BJ (cell line): ENCODE data around the gene SCYL2. TPM values are rescaled to one million over a fixed set of nuclear protein-coding genes. Genes with fewer than 3 reads are reported as not detected.

Experiments used
- CTCF ChIA-PET: fragments of 350-600 bp; formaldehyde crosslinking; extraction: SDS; loops from one replicate; lab custom pipeline; 2021; ENCODE audit warnings: antibody characterized with exemption, inconsistent platforms; lab: Yijun Ruan, JAX
- POLR2A ChIA-PET: fragments of 300-600 bp; sonication (Branson Sonifier 250); formaldehyde crosslinking; extraction: SDS; loops from one replicate; lab custom pipeline; 2021; ENCODE audit warnings: antibody characterized with exemption; lab: Charles Lee
- DNase-seq: peaks from one replicate; pipeline ENCODE4 v3.0.0-alpha.2; 2011; ENCODE audit warnings: low read depth
- H3K27me3 ChIP-seq: 2 replicates; pipeline ENCODE4 v1.6.0; 2011; ENCODE audit warnings: low read length; ENCODE audit not compliant: control insufficient read depth, insufficient read depth
- H3K36me3 ChIP-seq: 2 replicates; pipeline ENCODE4 v1.5.1; 2011; ENCODE audit warnings: low read length; ENCODE audit not compliant: control insufficient read depth, insufficient read depth
- H3K4me3 ChIP-seq: 2 replicates; pipeline ENCODE4 v1.5.1; 2011; ENCODE audit warnings: low read depth, mild to moderate bottlenecking, control low read depth, low read length
- polyA plus RNA-seq: library from polyadenylated mRNA; depleted of rRNA; stranded (reverse); fragments of >200 nt; gene quantifications from 2 replicates; pipeline ENCODE4 v1.2.3, GENCODE V29; 2011
- TF ChIP-seq, protein P1 (sequence below): IDR thresholded peaks from 2 replicates; pipeline ENCODE4 v1.5.1; 2011; ENCODE audit warnings: low read depth, mild to moderate bottlenecking, control low read depth, inconsistent platforms, low read length, moderate library complexity; ENCODE audit not compliant: insufficient read depth

SCYL2 gene
- polyA plus RNA-seq, 1 experiment = 12.4 TPM

DNA sequence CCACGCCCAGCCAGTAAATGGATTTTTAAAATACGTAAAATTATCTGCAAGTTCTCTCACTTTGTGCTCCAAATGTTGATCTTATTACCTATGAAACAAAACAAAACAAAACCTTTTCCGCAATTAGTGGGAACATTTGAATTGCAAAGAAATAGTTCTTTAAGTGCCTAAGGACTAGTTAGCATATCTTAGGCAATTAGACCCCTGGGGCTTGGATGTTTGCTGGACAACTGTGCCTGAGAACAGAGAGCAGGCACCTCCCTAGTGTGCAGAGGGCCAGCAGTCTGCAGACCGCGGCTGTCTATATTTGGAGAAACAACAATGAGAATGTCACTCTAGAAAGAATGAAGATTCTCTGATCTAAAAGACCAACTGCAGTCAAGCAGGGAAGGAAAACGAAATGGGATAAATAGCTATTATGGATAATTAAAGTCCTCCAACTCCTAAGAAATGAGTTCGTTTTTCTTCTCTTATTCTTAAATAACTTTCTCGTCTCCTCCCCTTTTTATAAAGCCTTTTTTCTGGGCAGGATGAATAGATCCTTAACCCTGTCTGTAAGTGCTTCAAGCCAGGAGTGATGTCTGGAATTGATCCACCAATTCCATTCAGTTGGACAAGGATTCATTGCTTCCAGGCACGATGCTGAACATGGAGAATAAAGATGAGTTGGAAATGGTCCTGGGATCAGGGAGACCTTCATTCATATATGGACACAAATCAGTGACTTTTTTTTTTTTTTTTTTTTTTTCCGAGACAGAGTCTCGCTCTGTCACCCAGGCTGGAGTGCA lies 106.1 kb downstream of the SCYL2 start:
- no peak for DNase-seq
- ChIA-PET CTCF (interaction anchor here (1.1 kb wide), 1 partner anchor 88 kb away, joined by 3 read pairs; no protein-coding TSS in a partner anchor), POLR2A (no interaction called here)
- Histone ChIP-seq H3K27me3 (peaks cover 3% of the 10 kb centered on the region; the same call in 1 of the 2 replicates), H3K4me3 (no peak overlapping the region), H3K36me3 (no peaks in the 10 kb centered on the region)
- TF ChIP-seq, protein P1, sequence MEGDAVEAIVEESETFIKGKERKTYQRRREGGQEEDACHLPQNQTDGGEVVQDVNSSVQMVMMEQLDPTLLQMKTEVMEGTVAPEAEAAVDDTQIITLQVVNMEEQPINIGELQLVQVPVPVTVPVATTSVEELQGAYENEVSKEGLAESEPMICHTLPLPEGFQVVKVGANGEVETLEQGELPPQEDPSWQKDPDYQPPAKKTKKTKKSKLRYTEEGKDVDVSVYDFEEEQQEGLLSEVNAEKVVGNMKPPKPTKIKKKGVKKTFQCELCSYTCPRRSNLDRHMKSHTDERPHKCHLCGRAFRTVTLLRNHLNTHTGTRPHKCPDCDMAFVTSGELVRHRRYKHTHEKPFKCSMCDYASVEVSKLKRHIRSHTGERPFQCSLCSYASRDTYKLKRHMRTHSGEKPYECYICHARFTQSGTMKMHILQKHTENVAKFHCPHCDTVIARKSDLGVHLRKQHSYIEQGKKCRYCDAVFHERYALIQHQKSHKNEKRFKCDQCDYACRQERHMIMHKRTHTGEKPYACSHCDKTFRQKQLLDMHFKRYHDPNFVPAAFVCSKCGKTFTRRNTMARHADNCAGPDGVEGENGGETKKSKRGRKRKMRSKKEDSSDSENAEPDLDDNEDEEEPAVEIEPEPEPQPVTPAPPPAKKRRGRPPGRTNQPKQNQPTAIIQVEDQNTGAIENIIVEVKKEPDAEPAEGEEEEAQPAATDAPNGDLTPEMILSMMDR = no peak

DNA sequence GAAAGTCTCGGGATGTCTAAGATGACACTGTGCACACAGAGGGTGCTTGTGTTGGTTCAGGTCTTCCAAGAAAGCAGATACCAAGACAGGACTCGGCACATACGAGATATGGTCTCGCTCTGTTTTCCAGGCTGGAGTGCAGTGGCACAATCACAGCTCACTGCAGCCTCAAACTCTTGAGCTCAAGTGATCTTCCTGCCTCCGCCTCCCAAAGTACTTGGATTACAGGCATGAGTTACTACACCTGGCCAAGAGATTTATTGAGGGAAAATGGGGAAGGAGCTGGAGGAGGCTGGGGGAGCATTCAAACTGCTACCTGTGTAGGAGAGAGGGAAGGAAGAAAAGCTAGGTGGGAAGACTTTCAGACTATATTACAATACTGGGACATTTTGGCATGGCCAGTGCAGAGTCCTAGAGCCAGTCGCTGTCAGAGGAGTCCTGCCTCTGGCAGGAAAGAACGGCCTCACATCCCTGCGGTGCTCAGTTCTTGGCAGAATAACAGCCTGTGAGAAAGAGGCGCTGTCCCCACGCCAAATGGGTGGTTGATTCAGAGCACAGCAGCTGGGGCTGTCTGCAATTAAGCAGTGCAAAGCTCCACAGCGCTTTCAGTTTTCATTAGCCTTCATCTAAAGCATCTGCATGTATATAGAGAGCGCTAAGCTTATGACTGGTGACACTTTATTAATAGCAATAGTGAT lies 108.2 kb downstream of the SCYL2 start:
- TF ChIP-seq, protein P1 = no peak
- H3K4me3 ChIP-seq = no peak overlapping the region
- peaks cover 3% of the 10 kb centered on the region; the same call in 1 of the 2 replicates for H3K27me3 ChIP-seq
- DNase-seq = no peak
- ChIA-PET CTCF (interaction anchor here (0.7 to 1.3 kb wide), 2 partner anchors 8 to 484 kb away, joined by 3 to 4 read pairs; no protein-coding TSS in a partner anchor), POLR2A (no interaction called here)
- H3K36me3 ChIP-seq = no peaks in the 10 kb centered on the region

DNA sequence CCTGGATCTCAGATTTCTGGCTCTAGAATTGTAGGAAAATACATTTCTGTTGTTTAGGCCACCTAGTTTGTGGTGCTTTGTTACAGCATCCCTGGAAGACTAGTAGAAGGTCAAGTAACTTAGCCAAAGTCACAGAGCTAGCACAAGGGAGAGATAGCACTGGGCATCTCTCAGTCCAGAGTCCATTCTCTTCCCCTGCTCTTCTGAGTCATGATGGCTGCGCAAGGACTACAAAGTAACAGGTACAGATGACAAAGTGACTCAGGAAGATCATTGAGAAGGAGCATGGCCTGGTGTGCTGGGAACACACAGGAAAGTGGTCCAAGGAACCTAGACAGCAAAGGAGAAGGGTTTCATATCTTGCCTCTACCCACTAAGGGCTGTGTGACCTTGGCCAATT lies 109.2 kb downstream of the SCYL2 start:
- TF ChIP-seq, protein P1 = no peak
- no peak overlapping the region for H3K4me3 ChIP-seq
- DNase-seq = no peak
- ChIA-PET POLR2A (no interaction called here), CTCF (no interaction called here)
- peaks cover 3% of the 10 kb centered on the region; the same call in 1 of the 2 replicates for H3K27me3 ChIP-seq
- H3K36me3 ChIP-seq = no peaks in the 10 kb centered on the region

DNA sequence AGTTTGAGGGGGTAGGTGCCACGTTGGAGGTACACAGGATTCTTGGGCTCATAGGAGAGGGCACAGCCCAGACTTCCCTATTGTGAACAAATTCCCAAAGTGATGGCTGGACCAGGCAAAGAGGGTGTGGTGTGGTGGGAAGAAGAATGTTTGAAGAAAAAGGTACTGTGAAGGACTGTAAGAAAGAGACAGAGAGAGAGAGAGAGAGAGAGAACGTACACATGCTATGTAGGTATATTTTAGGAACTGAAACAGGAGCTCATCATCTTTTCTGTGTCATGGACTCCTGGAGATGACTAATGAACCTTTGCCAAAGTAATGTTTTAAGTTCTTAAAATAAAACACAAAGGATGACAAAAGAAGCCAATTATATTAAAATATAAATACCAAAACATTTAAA lies 114.4 kb downstream of the SCYL2 start:
- no peak for DNase-seq
- TF ChIP-seq, protein P1 = no peak
- H3K4me3 ChIP-seq = no peak overlapping the region
- no peaks in the 10 kb centered on the region for H3K36me3 ChIP-seq
- ChIA-PET POLR2A (no interaction called here), CTCF (no interaction called here)
- no peaks in the 10 kb centered on the region for H3K27me3 ChIP-seq

DNA sequence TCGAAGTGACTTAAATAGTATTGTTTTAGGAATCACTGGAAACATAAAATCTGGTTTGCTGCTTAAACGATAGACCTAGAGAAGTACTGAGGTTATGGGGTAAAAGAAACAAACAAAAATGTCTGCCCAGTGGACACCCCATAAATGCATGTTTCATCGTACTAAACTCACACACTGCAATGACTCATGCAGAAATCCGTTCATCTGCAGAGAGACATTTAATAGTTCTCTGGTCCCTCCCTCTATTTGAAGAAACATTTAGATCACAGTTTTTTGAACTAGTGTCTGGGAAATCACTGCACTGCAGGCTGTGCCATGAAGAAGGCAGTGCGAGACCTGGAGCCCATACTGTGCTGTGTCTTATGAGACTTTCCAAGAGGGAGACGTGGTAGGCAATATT lies 115.4 kb downstream of the SCYL2 start:
- Histone ChIP-seq H3K36me3 (no peaks in the 10 kb centered on the region), H3K27me3 (no peaks in the 10 kb centered on the region), H3K4me3 (no peak overlapping the region)
- ChIA-PET CTCF (no interaction called here), POLR2A (no interaction called here)
- DNase-seq = no peak
- TF ChIP-seq, protein P1 = no peak
